GM21528 (cell line): ENCODE results near the gene ZSCAN21.
"Not testable (repeated sequence)": the region's sequence is repeated elsewhere in the genome, so short reads cannot be mapped to it uniquely, and the experiment has no call there.

ENCODE experiments used
- ATAC-seq: cut with Tn5 transposase; IDR thresholded peaks from one replicate; pipeline ENCODE4 v1.9.1; 2021; ENCODE audit warnings: mild to moderate bottlenecking, moderate library complexity; ENCODE audit not compliant: unreplicated experiment, low FRiP score

Gene ZSCAN21

DNA sequence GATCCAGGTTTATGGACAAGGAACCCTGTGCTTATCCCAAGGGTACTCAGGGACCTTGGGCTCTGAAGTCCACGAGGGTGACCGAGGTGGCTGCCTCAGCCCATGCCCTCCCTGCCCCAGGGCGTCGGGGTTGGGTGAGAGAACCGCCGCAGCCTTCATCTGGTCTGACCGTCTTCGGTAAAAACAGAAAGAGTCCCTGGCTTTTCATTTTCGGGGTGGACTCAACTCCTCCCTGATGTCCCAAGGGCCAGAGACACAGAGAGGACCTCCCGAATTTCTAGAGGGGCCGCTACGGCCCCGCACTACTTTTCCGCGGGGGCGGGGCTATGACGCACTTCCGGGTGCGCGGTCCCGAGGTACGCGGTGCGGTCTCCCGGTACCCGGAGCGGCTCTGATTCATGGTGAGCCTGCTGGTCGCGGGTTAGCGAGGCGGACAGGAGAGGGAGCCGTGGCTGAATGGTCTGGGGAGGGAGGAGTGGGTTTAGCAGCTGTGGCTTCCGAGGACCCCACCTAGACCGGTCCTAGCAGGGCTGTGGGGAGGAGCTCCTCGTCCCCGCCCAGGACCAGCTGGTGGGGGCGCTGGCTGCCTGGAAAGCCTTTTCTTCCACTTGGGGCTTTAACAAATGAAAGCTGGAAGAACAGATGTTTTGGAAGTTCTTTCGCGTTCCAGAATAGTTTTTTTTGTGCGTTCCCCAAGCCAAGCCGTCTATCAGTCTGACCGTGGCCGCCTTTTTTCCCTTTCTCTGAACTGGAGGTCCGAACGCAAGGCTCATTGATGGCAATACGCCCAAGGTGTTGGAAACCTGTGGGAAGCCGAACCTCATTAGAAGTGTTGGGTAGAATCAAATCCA lies at the start of gene ZSCAN21:
TSS of gene ZSCAN21 (plus strand) at position 334 of the 851 bp plus-strand sequence. CDS start 7,233 bp downstream, outside the sequence.
- ATAC-seq: peak; percentile 89

DNA sequence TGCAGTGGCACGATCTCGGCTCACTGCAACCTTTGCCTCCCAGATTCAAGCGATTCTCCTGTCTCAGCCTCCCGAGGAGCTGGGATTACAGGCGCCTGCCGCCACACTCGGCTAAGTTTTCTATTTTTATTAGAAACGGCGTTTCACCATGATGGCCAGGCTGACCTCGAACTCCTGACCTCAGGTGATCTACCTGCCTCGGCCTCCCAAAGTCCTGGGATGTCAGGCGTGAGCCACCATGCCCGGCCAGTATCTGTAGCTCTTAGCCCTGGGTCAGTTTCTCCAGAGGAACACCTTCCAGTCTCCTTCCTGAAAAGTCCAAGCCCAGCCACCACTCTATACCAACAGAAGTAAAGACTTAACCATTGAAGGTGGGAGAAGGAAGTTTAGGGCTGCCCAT lies 49.3 kb upstream of the ZSCAN21 start:
- no peak for ATAC-seq

DNA sequence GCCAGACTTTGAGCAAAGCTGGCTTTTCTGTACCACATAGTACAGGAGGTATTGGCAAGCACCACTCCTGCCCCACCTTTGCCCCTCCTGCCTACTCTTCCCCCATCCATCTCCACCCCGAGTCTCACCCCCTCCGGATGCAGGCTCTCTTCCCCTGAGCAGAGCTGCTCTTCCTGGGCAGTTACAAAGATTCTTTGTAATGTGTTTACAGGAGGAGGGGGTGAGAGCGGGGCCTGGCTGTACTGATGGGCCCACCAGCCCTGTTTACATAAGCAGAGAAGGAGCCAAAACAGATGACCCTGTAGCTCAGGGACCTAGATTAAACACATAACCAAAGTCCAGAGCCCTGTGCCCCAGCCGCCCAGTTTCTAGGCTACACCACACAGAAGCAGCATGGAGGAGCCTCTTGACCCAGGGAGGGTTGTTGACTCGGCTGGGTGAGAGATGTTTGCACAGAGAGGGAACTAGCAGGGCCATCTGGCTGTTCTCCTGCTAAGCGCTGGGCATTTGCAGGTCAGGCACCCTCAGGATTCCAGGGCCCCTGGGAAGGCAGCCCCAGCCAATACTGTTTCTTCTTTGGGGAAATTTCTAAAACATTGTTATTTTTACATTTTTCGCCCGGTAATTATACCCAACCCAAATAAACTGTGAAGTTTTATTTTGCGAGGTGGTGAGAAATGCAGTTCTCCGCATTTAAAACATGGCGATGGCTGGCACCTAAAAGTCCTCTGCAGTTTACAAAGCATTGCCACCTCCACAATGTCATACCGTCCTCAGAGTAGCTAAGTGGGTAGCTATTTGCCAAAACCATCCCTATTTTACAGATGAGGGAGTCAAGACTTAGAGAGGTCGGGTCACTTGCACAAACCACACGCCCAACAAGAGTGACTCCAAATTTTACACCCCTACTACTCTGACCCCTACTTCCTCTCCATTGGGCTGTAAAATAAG lies 45.6 kb upstream of the ZSCAN21 start:
- ATAC-seq: no peak

DNA sequence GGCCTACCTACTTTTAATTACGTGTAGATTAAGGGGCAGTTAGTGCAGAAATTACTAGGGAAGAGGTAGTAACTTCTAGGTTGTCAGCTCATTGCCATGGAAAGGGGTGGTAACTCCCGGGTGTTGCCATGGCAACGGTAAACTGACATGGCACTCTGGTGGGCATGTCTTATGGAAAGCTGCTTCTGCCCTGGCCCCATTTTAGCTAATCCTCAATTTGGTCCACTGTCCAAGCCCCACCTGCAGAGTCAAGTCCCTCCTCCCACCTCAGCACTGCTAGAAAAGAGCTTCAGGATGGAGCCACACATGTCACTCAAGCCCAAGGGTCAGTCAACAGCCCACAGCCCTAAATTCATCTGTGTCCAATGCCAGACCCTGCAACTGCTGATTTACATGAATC lies 41.7 kb upstream of the ZSCAN21 start:
- ATAC-seq: no peak

DNA sequence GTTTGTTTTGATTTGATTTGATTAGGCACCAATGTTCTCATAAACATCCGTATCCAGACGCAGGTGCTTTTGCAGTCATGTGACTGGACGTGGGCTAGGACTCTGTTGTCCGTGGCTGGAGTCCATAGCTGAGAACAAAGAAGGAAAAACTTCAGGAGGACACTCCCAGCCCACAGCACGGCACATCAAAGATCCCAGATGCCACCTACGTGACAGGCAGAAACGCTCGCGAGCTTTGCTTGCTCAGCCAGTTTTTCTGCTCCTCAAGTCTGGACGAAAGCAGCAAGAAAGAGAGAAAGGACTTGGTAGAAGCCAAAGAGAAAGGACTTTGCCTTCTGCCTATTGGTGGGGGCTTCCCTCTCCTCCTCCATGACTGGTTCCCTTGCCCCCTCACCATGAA lies 41.0 kb upstream of the ZSCAN21 start:
- ATAC-seq: no peak

DNA sequence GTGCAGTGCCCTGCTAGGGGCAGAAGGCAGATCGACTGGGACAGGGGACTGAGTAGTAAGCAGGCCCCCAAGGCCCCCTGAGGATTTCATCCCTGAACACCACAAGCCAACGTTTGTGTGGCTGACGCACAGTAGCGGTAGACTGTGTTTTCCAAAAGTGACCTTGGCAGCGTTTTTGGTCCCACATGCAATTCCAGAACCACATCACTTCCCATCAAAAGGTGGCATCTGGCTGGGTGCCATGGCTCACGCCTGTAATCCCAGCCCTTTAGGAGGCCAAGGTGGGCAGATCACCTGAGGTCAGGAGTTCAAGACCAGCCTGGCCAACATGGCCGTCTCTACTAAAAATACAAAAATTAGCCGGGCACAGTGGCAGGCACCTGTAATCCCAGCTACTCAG lies 39.6 kb upstream of the ZSCAN21 start:
- ATAC-seq: not testable (repeated sequence)

DNA sequence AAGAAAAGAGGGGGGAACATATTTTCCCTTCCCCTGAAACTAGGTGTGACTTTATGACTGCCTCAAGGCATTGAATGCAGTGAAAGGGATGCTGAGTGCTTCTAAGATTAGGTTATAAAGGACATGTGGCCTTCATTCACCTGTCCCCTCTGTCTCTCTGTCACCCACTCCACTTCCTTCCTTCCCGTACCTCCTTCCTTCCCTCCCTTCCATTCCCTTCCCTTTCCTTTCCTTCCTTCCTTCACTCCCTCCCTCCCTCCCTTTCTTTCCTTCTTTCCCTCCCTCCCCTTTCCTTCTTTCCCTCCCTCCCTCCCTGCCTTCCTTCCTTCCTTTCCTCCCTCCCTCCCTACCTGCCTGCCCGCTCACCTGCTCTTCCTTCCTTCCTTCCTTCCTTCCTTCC lies 38.7 kb upstream of the ZSCAN21 start:
- ATAC-seq: no peak

DNA sequence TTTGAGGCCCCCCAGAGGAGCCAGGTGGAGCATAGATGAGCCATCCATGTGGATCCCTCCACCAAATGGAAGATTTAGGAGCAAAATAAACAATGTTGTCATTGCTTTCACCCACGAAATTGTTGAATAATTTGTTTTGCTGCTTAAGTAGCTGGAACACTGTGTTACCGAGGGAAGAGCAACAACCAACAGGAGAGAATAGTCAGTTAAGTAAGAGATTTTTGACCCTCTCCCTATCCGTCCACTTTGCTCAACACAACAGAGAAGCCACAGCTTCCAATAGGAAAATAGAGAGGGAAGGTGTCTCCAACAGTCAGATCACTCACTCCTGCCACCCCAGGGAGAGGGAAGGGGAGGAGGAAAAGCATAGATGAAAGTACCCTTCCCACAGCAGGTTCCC lies 38.1 kb upstream of the ZSCAN21 start:
- no peak for ATAC-seq

DNA sequence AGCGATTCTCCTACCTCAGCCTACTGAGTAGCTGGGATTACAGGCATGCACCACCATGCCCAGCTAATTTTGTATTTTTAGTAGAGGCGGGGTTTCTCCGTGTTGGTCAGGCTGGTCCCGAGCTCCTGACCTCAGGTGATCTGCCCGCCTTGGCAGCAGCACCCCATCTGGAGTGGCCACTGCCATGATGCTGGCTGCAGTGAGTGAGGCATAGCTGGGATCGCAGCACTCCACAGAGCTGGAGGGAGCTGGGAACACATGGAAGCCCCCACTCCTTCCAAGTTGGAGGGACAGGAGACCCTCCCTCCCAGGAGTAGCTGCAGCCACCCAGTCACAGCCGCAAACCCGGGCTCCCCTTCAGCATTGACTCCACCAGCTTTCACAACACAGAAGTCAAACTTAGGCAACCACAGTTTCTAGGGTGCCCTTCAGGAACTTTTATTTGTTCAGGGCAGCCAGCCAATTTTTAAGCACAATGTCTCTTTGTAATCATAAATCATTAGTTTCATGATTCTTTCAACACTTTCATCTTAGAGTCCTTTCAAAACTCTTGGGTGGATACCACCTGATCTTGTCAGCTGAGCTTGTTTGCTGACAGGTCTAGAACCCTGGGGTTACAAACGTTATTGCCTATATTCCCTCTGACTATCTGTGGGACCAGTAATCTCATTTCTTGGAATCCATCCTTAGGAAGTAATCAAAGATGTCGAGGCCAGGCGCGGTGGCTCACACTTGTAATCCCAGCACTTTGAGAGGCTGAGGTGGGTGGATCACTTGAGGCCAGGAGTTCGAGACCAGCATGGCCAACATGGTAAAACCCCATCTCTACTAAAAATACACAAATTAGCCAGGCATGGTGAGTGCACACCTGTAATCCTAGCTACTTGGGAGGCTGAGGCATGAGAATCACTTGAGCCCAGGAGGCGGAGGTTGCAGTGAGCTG lies 36.9 kb upstream of the ZSCAN21 start:
- not testable (repeated sequence) for ATAC-seq

DNA sequence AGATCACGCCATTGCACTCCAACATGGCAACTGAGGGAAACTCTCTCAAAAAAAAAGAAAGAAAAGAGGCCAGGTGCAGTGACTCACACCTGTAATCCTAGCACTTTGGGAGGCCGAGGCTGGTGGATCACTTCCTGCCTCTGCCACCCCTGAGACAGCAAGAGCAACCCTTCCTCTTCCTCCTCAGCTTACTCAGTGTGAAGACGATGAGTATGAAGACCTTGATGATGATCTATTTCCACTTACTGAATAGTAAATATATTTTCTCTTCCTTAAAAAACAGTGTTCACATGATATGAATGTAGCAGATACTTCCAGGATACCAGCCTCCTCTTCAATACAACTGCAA lies 36.3 kb upstream of the ZSCAN21 start:
- no peak for ATAC-seq

DNA sequence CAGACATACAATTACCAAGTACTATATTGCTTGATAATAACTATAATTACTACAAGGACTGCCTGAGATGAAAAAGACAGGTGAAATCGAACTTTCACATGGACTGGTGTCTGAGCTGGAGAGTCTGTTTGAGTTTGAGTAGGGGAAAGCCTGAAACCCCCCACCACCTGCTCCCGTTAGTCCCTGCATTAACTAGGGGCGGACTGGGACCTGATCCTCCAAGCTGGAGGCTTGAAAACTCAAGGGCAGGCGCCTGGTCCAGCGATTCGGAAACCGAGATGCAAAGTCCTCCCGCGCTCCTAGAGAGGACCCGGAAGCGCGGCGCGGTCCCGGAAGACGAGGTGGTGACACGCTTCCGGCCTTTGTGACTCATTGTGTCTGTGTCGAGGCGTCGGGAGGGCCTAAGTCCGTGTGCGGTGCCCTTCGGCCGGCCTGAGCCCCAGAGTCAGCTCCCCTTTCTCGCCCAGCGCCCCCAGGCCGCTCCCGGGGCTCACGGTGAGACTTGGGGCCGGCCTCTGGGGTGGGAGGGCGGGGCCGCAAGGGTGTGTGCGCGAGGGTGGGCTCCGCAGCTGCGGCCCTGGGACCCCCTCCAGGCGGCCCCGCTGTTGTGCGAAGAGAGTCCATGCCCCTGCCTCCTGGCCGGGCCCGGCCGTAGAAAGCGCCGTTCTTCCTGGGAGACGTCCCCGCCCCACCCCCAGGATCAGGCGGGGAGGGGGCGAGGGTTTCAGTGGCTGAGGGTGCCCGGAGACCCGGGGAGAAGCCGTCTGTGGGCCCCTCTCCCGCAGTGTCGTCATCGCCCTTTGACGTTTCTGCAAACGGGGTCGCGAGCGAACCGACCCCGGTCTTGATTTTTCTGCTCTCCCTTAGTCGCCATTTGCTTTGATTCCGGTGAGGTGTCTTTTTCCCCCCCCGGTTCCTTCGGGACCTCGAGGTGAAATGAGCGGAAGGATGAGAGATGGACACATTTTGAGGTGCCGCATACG lies 34.1 kb upstream of the ZSCAN21 start, which contains the start of gene ZKSCAN1:
TSS of gene ZKSCAN1 (plus strand) at position 365 of the 983 bp plus-strand sequence. CDS start 7,911 bp downstream, outside the sequence.
- ATAC-seq: peak; percentile 89

DNA sequence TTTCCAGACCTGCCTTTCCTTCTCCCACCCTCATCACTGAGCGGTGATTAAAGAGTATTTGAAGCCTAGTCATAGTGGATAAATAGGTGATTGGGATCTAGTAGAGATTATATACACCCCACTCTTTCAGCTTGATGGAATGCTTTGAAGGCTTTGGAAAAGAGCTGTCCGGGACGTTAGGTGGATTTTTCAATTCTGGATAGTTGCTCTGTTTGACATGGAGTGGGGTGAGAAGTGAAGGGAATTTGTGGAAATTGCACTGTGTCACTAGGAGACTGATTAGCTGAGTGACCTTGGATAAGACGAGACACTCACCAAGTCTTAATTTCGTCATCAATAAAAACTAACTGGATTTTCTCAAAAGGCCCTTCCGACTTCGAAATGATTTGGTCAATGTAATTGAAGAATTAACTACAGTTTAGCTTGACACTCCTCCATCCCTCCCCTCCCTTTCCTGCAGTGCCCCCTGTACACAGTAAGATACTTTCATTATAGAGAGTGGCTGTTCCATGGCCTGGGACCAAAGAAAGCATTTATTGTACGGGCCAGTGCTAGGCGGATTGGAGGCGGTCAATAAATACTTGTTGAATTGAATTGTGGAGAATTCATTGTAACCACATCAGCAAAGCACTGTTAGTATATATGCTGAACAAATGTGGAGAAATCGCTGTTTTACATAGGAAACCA lies 33.2 kb upstream of the ZSCAN21 start:
- no peak for ATAC-seq

DNA sequence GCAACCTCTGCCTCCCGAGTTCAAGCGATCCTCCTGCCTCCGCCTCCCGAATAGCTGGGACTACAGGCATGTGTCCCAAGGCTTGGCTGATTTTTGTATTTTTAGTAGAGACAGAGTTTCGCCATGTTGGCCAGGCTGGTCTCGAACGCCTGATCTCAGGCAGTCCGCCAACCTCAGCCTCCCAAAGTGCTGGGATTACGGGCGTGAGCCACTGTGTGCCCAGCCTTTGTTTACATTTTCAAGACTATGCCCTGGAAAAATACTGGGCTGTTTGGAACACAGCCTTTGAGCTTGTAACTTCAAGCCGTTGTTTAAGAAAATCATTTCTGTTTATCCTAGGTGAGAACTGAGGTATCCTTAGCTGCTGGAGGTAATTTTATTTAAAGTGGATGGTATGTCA lies 32.3 kb upstream of the ZSCAN21 start:
- ATAC-seq: no peak

DNA sequence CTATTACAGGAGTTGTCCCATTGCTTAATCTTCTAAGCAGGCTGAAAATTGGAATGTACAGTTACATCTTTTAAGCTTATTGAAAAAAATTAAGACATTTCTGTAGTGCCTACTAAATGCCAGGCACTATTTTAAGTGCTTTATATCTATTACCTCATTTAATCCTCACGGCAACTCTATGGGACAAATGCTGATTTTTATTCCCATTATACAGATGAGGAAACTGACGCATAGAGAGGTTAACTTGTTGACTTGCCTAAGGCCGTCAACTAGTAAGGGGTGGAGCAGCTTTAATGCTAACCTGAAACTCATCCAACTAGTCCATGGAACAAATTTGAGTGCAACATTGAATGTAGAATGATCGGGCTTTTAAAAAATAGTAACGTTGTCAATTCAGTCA lies 31.7 kb upstream of the ZSCAN21 start:
- ATAC-seq: no peak

DNA sequence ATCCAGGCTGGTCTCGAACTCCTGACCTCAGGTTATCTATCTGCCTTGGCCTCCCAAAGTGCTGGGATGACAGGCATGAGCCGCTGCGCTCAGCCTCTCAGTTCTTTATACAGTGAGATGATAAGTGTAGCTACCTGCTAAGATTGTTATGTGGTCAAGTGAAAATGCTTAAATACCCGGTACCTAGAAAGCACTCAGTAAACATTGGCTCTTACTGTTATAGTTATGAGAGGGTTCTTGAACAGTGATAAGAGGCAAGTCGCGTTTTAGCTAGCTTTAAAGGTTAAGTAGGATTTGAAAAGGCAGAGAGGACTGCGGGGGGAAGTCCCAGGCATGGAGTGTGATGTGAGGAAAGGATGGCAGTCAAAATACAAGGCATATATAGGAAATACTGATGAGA lies 29.7 kb upstream of the ZSCAN21 start:
- no peak for ATAC-seq

DNA sequence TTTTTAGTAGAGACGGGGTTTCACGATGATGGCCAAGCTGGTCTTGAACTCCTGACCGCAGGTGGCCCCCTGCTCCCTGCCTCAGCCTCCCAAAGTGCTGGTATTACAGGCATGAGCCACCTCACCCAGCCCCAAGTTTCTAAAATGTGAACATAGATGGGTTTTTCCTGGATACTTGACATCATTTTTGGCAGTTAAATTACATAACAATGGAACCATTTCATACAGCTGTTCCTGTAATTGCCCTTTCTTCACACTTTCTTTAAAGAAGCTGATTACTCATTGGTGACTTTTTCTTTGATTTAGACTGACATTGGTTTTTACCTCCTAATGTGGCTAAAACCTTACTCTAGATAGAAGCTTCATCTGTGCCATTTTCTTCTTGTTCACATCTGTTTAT lies 28.3 kb upstream of the ZSCAN21 start:
- no peak for ATAC-seq

DNA sequence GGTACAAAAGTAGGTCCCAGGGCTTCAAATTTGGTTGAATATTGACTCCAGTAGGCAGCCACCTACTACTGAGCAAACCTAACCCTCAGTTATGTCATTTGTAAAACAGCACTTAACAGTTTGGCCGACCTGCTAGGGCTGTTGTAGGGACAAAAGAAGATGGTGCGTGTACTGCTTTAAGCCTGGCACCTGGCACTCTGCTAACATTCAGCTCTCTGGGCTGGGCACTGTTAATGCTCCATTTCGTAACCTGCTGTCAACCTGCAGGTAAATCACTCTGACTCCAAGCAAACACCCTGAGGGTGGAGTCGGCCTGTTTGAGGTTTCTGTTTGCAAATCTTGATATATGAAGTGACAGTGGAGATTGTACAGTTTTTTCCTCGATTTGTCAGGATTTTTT lies 27.0 kb upstream of the ZSCAN21 start:
- ATAC-seq: no peak

DNA sequence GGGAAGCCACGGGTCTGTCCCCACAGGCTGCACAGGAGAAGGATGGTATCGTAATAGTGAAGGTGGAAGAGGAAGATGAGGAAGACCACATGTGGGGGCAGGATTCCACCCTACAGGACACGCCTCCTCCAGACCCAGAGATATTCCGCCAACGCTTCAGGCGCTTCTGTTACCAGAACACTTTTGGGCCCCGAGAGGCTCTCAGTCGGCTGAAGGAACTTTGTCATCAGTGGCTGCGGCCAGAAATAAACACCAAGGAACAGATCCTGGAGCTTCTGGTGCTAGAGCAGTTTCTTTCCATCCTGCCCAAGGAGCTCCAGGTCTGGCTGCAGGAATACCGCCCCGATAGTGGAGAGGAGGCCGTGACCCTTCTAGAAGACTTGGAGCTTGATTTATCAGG lies 26.0 kb upstream of the ZSCAN21 start:
- no peak for ATAC-seq
